H1 (cell line): ENCODE measurements around the gene NF1. TPM values are rescaled to one million over a fixed set of nuclear protein-coding genes. Genes with fewer than 3 reads are reported as not detected.

ENCODE experiments used
- CTCF ChIA-PET: fragments of 300-600 bp; sonication (Branson Sonifier 250); formaldehyde crosslinking; loops from one replicate; lab custom pipeline; 2021; ENCODE audit not compliant: partially characterized antibody; lab: Charles Lee
- POLR2A ChIA-PET: fragments of 300-600 bp; sonication (Branson Sonifier 250); formaldehyde crosslinking; loops from one replicate; lab custom pipeline; 2021; ENCODE audit warnings: inconsistent platforms; ENCODE audit not compliant: partially characterized antibody; lab: Charles Lee
- DNase-seq, 2 experiments: peaks; one replicate each; pipeline versions ENCODE4 v3.0.0 to v3.0.0-alpha.2; 2010 to 2022; ENCODE audit warnings: low spot score in 2 of 2, low read depth in 1 of 2, mixed read lengths in 1 of 2
- FAIRE-seq: peaks from 2 replicates; lab custom pipeline; 2011; peaks lifted over from hg19 to GRCh38; lab: Jason Lieb, UNC
- H2AFZ ChIP-seq: 2 replicates; pipeline ENCODE4 v1.8.1; 2012; ENCODE audit warnings: low read length, inconsistent platforms
- H2AK5ac ChIP-seq: 2 replicates; pipeline ENCODE4 v1.6.1; 2013; ENCODE audit warnings: low read depth, low read length
- H2BK120ac ChIP-seq: replicated peaks from 2 replicates; pipeline ENCODE3; 2013; ENCODE audit warnings: low read depth, low read length, inconsistent platforms
- H2BK12ac ChIP-seq: 2 replicates; pipeline ENCODE4 v1.6.1; 2013; ENCODE audit warnings: low read depth, low read length
- H2BK15ac ChIP-seq: 2 replicates; pipeline ENCODE4 v1.6.1; 2013; ENCODE audit warnings: low read length
- H2BK20ac ChIP-seq: 2 replicates; pipeline ENCODE4 v1.6.1; 2013; ENCODE audit warnings: low read length
- H2BK5ac ChIP-seq: 2 replicates; pipeline ENCODE4 v1.6.1; 2013; ENCODE audit warnings: low read depth, low read length
- H3K14ac ChIP-seq: 2 replicates; pipeline ENCODE4 v1.6.1; 2013; ENCODE audit warnings: inconsistent platforms; ENCODE audit not compliant: insufficient read length
- H3K18ac ChIP-seq: 2 replicates; pipeline ENCODE4 v1.6.1; 2013; ENCODE audit warnings: low read length; ENCODE audit errors: extremely low read depth
- H3K23ac ChIP-seq: 2 replicates; pipeline ENCODE4 v1.6.1; 2013; ENCODE audit warnings: inconsistent platforms; ENCODE audit not compliant: insufficient read length
- H3K23me2 ChIP-seq: 2 replicates; pipeline ENCODE4 v1.6.1; 2013; ENCODE audit warnings: low read depth, low read length
- H3K27ac ChIP-seq: 2 replicates; pipeline ENCODE4 v1.6.1; 2011; ENCODE audit warnings: low read depth, low read length, inconsistent platforms
- H3K27me3 ChIP-seq, 4 experiments: replicated peaks in 1 of 4; 1 replicate in 1 of 4; 2 replicates in 3 of 4; pipeline versions ENCODE4 v1.6.1 to v1.8.1; 2011 to 2013; ENCODE audit warnings: low read length in 3 of 4, mild to moderate bottlenecking in 3 of 4, inconsistent platforms in 2 of 4, mixed read lengths in 2 of 4, moderate library complexity in 1 of 4; ENCODE audit not compliant: control insufficient read depth in 3 of 4, insufficient read depth in 3 of 4; ENCODE audit errors: extremely low read depth in 1 of 4
- H3K36me3 ChIP-seq, 4 experiments: 2 replicates each; pipeline versions ENCODE4 v1.6.1 to v1.8.1; 2011 to 2013; ENCODE audit warnings: mild to moderate bottlenecking in 4 of 4, low read length in 3 of 4, moderate library complexity in 2 of 4, control low read depth in 1 of 4, inconsistent platforms in 1 of 4; ENCODE audit not compliant: insufficient read depth in 4 of 4, control insufficient read depth in 2 of 4
- H3K4ac ChIP-seq: replicated peaks from 2 replicates; pipeline ENCODE3; 2013; ENCODE audit warnings: low read length, low read depth, mixed read lengths, inconsistent platforms; ENCODE audit not compliant: insufficient read length
- H3K4me1 ChIP-seq, 4 experiments: replicated peaks in 1 of 4; 1 replicate in 1 of 4; 2 replicates in 3 of 4; pipeline versions ENCODE4 v1.6.1 to v1.8.1; 2011 to 2013; ENCODE audit warnings: low read length in 3 of 4, inconsistent platforms in 2 of 4, mixed read lengths in 1 of 4; ENCODE audit not compliant: insufficient read depth in 4 of 4, control insufficient read depth in 3 of 4
- H3K4me2 ChIP-seq, 2 experiments: 2 replicates each; pipeline versions ENCODE4 v1.6.1 to v1.8.1; 2011 to 2013; ENCODE audit warnings: low read depth in 2 of 2, low read length in 2 of 2, control low read depth in 1 of 2, inconsistent platforms in 1 of 2, mild to moderate bottlenecking in 1 of 2; ENCODE audit not compliant: insufficient read depth in 1 of 2
- H3K4me3 ChIP-seq, 4 experiments: fragments of 200-600, 300-600 bp in 1 of 4; sonication (generic), shearing (Covaris generic), sonication (Bioruptor Twin) in 1 of 4; 2 replicates each; pipeline versions ENCODE4 v1.5.1 to v1.8.1; 2011 to 2016; ENCODE audit warnings: low read length in 4 of 4, low read depth in 3 of 4, control low read depth in 2 of 4, inconsistent platforms in 2 of 4, mild to moderate bottlenecking in 2 of 4, mixed read lengths in 1 of 4, moderate library complexity in 1 of 4; ENCODE audit not compliant: insufficient read depth in 2 of 4; ENCODE audit errors: extremely low read depth in 1 of 4
- H3K56ac ChIP-seq: replicated peaks from 2 replicates; pipeline ENCODE3; 2013; ENCODE audit warnings: low read depth, mild to moderate bottlenecking, mixed read lengths, low read length, inconsistent platforms; ENCODE audit not compliant: insufficient read length
- H3K79me1 ChIP-seq: 2 replicates; pipeline ENCODE4 v1.6.1; 2013; ENCODE audit warnings: low read depth, low read length, control low read depth
- H3K79me2 ChIP-seq, 2 experiments: 2 replicates each; pipeline versions ENCODE4 v1.6.1 to v1.8.1; 2012 to 2013; ENCODE audit warnings: low read length in 2 of 2, mild to moderate bottlenecking in 2 of 2, inconsistent platforms in 1 of 2; ENCODE audit not compliant: insufficient read depth in 2 of 2, control insufficient read depth in 1 of 2
- H3K9ac ChIP-seq, 4 experiments: replicated peaks in 1 of 4; 1 replicate in 1 of 4; 2 replicates in 3 of 4; pipeline versions ENCODE4 v1.6.1 to v1.8.1; 2011 to 2013; ENCODE audit warnings: low read depth in 3 of 4, low read length in 3 of 4, control low read depth in 2 of 4, mild to moderate bottlenecking in 2 of 4, moderate library complexity in 2 of 4, inconsistent platforms in 1 of 4; ENCODE audit errors: extremely low read depth in 1 of 4
- H3K9me3 ChIP-seq, 2 experiments: 2 replicates each; pipeline versions ENCODE4 v1.6.1 to v1.8.1; 2012 to 2013; ENCODE audit warnings: mild to moderate bottlenecking in 2 of 2, moderate library complexity in 2 of 2, control low read depth in 1 of 2, inconsistent platforms in 1 of 2, low read depth in 1 of 2, low read length in 1 of 2, mixed read lengths in 1 of 2; ENCODE audit not compliant: insufficient read depth in 2 of 2
- H4K20me1 ChIP-seq, 2 experiments: replicated peaks in 1 of 2; 2 replicates each; pipeline versions ENCODE3 to v1.8.1; 2011 to 2013; ENCODE audit warnings: inconsistent platforms in 2 of 2, low read length in 2 of 2, mild to moderate bottlenecking in 1 of 2; ENCODE audit not compliant: insufficient read depth in 2 of 2, control insufficient read depth in 1 of 2
- H4K5ac ChIP-seq: 2 replicates; pipeline ENCODE4 v1.6.1; 2013; ENCODE audit warnings: low read length, low read depth, mixed read lengths, inconsistent platforms; ENCODE audit not compliant: insufficient read length
- H4K8ac ChIP-seq: 2 replicates; pipeline ENCODE4 v1.8.0; 2013; ENCODE audit warnings: mild to moderate bottlenecking, moderate library complexity, low read length, inconsistent platforms; ENCODE audit not compliant: insufficient read depth; ENCODE audit errors: extremely low read depth
- H4K91ac ChIP-seq: replicated peaks from 2 replicates; pipeline ENCODE3; 2013; ENCODE audit warnings: low read length, mixed read lengths, inconsistent platforms; ENCODE audit not compliant: insufficient read length
- CTCF ChIP-seq, 3 experiments: IDR thresholded peaks; 1 replicate in 2 of 3; 2 replicates in 1 of 3; pipeline versions ENCODE4 v1.5.1 to v1.6.1; 2011; ENCODE audit warnings: low read length in 3 of 3, mild to moderate bottlenecking in 3 of 3, inconsistent platforms in 2 of 3, low read depth in 1 of 3, moderate library complexity in 1 of 3; ENCODE audit not compliant: insufficient read depth in 1 of 3; ENCODE audit errors: control extremely low read depth in 1 of 3
- KDM5A ChIP-seq: fragments of 200-600 bp; IDR thresholded peaks from 2 replicates; pipeline ENCODE4 v1.7.1; 2012; ENCODE audit warnings: mild to moderate bottlenecking, low read length, inconsistent platforms, mixed read lengths
- RAD21 ChIP-seq, 2 experiments: IDR thresholded peaks in 1 of 2; conservative IDR thresholded peaks in 1 of 2; 2 replicates each; pipeline ENCODE4 v1.6.1; 2011; ENCODE audit warnings: low read depth in 2 of 2, low read length in 2 of 2, improper control_type of control experiment in 1 of 2, inconsistent platforms in 1 of 2, mild to moderate bottlenecking in 1 of 2, moderate library complexity in 1 of 2
- WGBS, 2 experiments: shearing (Covaris generic) in 1 of 2; methylation state at CpG; one replicate each; pipeline versions ENCODE4 v1.1.6 to v1.1.7; 2013 to 2015; ENCODE audit warnings: low lambda C conversion rate in 2 of 2, mixed read lengths in 2 of 2, inconsistent platforms in 1 of 2, low coverage in 1 of 2, missing lambda C conversion rate in 1 of 2; ENCODE audit not compliant: insufficient replicate concordance in 2 of 2, insufficient coverage in 1 of 2, insufficient read length in 1 of 2; ENCODE audit errors: extremely low coverage in 1 of 2, missing lambda C conversion rate in 1 of 2; 5-methylcytosine and 5-hydroxymethylcytosine counted together
- polyA plus RNA-seq, 7 experiments: library from polyadenylated mRNA; depleted of rRNA in 3 of 7; stranded (reverse) in 5 of 7; unstranded in 2 of 7; fragments of >200 nt in 5 of 7; fragments of 200-250 nt in 2 of 7; gene quantifications; 1 replicate in 5 of 7; 2 replicates in 1 of 7; 4 replicates in 1 of 7; pipeline versions ENCODE4 v1.2.1 to v1.2.3, GENCODE V29; 2011 to 2013; ENCODE audit warnings: missing spikeins in 2 of 7, mixed read lengths in 2 of 7
- total RNA-seq: library from RNA; stranded (reverse); fragmentation: NEBNext Ultra II Directional; extraction: Animal tissue kit (Norgen Biotek cat#: 25700); gene quantifications from 2 replicates; pipeline ENCODE4 v1.2.1, GENCODE V29; 2021

Gene NF1
- total and polyA plus RNA-seq, 2 of the 8 experiments (the other 6 are each of a cell fraction or from before 2014, with no cell fraction given): 19.3 to 29.6 TPM

- no peaks in the 10 kb centered on the region for H3K23me2 ChIP-seq
- no peak overlapping the region for H2BK12ac ChIP-seq
- H3K56ac ChIP-seq: no peak overlapping the region
- no peak overlapping the region for H4K91ac ChIP-seq
- no peak for DNase-seq
- no peak overlapping the region for H2AFZ ChIP-seq
- no peaks in the 10 kb centered on the region for H3K79me1 ChIP-seq
- no peak overlapping the region for H2BK15ac ChIP-seq
- no peaks in the 10 kb centered on the region for H3K9me3 ChIP-seq
- H3K18ac ChIP-seq: no peak overlapping the region
- no peak overlapping the region for H3K14ac ChIP-seq
- no peak overlapping the region for H2BK5ac ChIP-seq
- H3K27me3 ChIP-seq: no peaks in the 10 kb centered on the region
- no peak overlapping the region for H2BK120ac ChIP-seq
- H3K9ac ChIP-seq: no peak overlapping the region
- H3K23ac ChIP-seq: no peak overlapping the region
- WGBS, 2 experiments: 62% methylated on average over 5 of the region's 5 CpGs; no CpG with 5 or more reads in 1 of the 2 experiments
- no peak overlapping the region for H3K4me2 ChIP-seq
- no peak overlapping the region for H3K4me3 ChIP-seq
- no peaks in the 10 kb centered on the region for H4K20me1 ChIP-seq
- CTCF ChIA-PET: interaction anchor here (0.8 to 2.3 kb wide), 27 partner anchors 9 to 306 kb away, joined by 3 to 12 read pairs (median 4); no protein-coding TSS in a partner anchor
- no peak overlapping the region for H3K27ac ChIP-seq
- no peak overlapping the region for H4K8ac ChIP-seq
- no peaks in the 10 kb centered on the region for H3K4me1 ChIP-seq
- no peak overlapping the region for H2BK20ac ChIP-seq
- TF ChIP-seq KDM5A: no peak
- peak in 2 of 3 experiments; percentile 10 to 33; a peak in 2 of 4 replicates for TF ChIP-seq CTCF (IDR thresholded peaks at IDR 0.05; ENCODE audit: control extremely low read depth in 1 of 3, insufficient read depth in 1 of 3, low read depth in 1 of 3, low read length in 3 of 3)
- peak; percentile 42 to 53 for TF ChIP-seq RAD21 (IDR thresholded peaks at IDR 0.05 in 1 of 2, conservative IDR thresholded peaks at IDR 0.05 in 1 of 2; ENCODE audit: low read depth in 2 of 2, low read length in 2 of 2)
- no peaks in the 10 kb centered on the region for H3K79me2 ChIP-seq
- H3K4ac ChIP-seq: no peak overlapping the region
- no peak overlapping the region for H2AK5ac ChIP-seq
- peaks cover 0 to 3% (median 1%) of the 10 kb centered on the region in 4 experiments; a peak in 2 of 8 replicates for H3K36me3 ChIP-seq
- FAIRE-seq: peak; percentile 77
- POLR2A ChIA-PET: no interaction called here
- H4K5ac ChIP-seq: no peak overlapping the region
Observed at GRCh38 chr17:31216031-31216751, 121.4 kb downstream of the NF1 start.
